ENCODE data around the gene MYO16.

GRCh38 chr13:109211616-109212015 is 582.2 kb downstream of the MYO16 start:
- TF ChIP-seq CTCF (IDR thresholded peaks at IDR 0.05), result no peak
- no peak for TF ChIP-seq POLR2AphosphoS5 (IDR thresholded peaks at IDR 0.05)
- no peak for TF ChIP-seq POLR2A (IDR thresholded peaks at IDR 0.05)
- TF ChIP-seq EP300 (IDR thresholded peaks at IDR 0.05), result no peak
